ENCODE measurements around the gene QRICH1. TPM values are rescaled to one million over a fixed set of nuclear protein-coding genes. Genes with fewer than 3 reads are reported as not detected.

Gene QRICH1
- polyA plus RNA-seq, 3 donors = 9.3 to 150 (median 16.1) TPM

DNA sequence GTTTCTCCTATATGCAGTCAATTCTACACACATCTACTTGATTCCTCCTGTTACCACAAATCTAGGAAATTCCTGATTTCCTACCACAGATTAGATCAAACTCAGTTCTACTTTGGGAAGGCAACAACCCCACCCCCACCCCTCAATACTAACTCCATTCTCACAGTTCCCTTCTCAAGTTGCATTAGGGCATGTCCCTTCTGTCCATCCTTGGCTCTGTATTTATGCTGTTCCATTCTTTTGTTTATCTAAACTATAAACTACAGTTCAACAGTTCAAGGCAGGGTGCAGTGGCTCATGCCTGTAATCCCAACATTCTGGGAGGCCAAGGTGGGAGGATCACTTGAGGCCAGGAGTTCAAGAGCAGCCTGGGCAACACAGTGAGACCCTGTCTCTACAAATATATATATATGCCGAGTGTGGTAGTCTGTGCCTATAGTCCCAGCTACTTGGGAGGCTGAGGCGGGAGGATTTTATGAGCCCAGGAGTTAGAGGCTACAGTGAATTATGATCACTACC is 39.5 kb downstream of the QRICH1 start:
- Mint-ChIP-seq H3K36me3 (peaks cover 59 to 87% of the 10 kb centered on the region in 2 donors), H3K9me3 (no peaks in the 10 kb centered on the region)

DNA sequence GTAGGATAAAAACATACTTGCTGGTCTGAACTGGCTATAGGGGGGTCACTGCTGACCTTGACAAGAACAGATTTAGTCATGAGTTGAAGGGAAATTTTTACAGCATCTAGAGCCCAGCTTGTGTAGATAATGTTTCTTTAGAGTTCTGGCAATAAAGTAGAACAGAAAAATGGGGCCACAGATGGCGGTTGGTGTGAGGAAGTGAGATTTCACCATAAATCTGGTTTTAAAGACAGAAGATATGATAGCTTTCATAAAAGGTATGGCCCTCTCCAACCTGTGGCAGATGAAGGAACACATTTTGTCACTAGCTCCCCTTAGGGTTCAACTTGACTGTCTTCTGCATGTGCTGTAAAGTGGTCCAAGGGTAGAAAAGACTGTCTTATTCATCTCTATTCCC is 40.3 kb downstream of the QRICH1 start:
- peaks cover 59 to 82% of the 10 kb centered on the region in 2 donors for H3K36me3 Mint-ChIP-seq
- peaks cover 0 to 2% (median 0%) of the 10 kb centered on the region in 3 donors for H3K27me3 Mint-ChIP-seq (ENCODE audit: low read depth in 3 of 3)
- H3K4me3 Mint-ChIP-seq = no peak overlapping the region
- Histone ChIP-seq H3K27me3 (ENCODE audit: control insufficient read depth in 2 of 2, insufficient read depth in 2 of 2, low read length in 2 of 2) (no peaks in the 10 kb centered on the region), H3K9me3 (replicated peaks in 1 of 2; ENCODE audit: control insufficient read depth in 1 of 2, insufficient read depth in 1 of 2, low read length in 2 of 2) (no peaks in the 10 kb centered on the region), H3K27ac (ENCODE audit: low read depth in 1 of 2, low read length in 2 of 2) (no peak overlapping the region), H2AFZ (ENCODE audit: insufficient read depth, low read depth, low read length, poor library complexity, severe bottlenecking) (no peak overlapping the region), H3K4me3 (replicated peaks in 1 of 3; ENCODE audit: low read depth in 2 of 3, low read length in 3 of 3) (no peak overlapping the region), H3K4me2 (replicated peaks; ENCODE audit: extremely low read depth, low read length, poor library complexity, severe bottlenecking) (no peak overlapping the region), H3K36me3 (replicated peaks in 1 of 2; ENCODE audit: control insufficient read depth in 1 of 2, insufficient read depth in 2 of 2, low read length in 2 of 2) (peaks cover 55 to 90% of the 10 kb centered on the region in 2 donors), H3K79me2 (ENCODE audit: insufficient read depth, low read length) (peaks cover 23% of the 10 kb centered on the region), H4K20me1 (ENCODE audit: insufficient read depth, low read length) (peaks cover 44% of the 10 kb centered on the region), H3K4me1 (ENCODE audit: control insufficient read depth in 1 of 2, insufficient read depth in 2 of 2, low read length in 2 of 2) (no peaks in the 10 kb centered on the region), H3K9ac (ENCODE audit: insufficient read depth, low read length, poor library complexity, severe bottlenecking) (no peak overlapping the region)
- no peak for DNase-seq
- H3K9me3 Mint-ChIP-seq = no peaks in the 10 kb centered on the region
- H3K27ac Mint-ChIP-seq = no peak overlapping the region
- TF ChIP-seq, protein P1, sequence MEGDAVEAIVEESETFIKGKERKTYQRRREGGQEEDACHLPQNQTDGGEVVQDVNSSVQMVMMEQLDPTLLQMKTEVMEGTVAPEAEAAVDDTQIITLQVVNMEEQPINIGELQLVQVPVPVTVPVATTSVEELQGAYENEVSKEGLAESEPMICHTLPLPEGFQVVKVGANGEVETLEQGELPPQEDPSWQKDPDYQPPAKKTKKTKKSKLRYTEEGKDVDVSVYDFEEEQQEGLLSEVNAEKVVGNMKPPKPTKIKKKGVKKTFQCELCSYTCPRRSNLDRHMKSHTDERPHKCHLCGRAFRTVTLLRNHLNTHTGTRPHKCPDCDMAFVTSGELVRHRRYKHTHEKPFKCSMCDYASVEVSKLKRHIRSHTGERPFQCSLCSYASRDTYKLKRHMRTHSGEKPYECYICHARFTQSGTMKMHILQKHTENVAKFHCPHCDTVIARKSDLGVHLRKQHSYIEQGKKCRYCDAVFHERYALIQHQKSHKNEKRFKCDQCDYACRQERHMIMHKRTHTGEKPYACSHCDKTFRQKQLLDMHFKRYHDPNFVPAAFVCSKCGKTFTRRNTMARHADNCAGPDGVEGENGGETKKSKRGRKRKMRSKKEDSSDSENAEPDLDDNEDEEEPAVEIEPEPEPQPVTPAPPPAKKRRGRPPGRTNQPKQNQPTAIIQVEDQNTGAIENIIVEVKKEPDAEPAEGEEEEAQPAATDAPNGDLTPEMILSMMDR (IDR thresholded peaks at IDR 0.05) = no peak
- WGBS (ENCODE audit: insufficient coverage) = 20% methylated on average over 1 of the region's 1 CpG
- no peaks in the 10 kb centered on the region for H3K4me1 Mint-ChIP-seq
- intact Hi-C loops (cut with micrococcal nuclease) = no loop called here

More for the DNA sequence above, 39.5 kb downstream of the QRICH1 start:
- no peak overlapping the region for H3K4me2 ChIP-seq (replicated peaks; ENCODE audit: extremely low read depth, low read length, poor library complexity, severe bottlenecking)
- no peak overlapping the region for H2AFZ ChIP-seq (ENCODE audit: insufficient read depth, low read depth, low read length, poor library complexity, severe bottlenecking)
- peaks cover 0 to 2% (median 0%) of the 10 kb centered on the region in 3 donors for H3K27me3 Mint-ChIP-seq (ENCODE audit: low read depth in 3 of 3)
- H3K27ac Mint-ChIP-seq = peak overlapping the region in 2 of 7 donors; percentile 15 to 27
- H3K9ac ChIP-seq (ENCODE audit: insufficient read depth, low read length, poor library complexity, severe bottlenecking) = no peak overlapping the region
- peaks cover 51 to 85% of the 10 kb centered on the region in 2 donors for H3K36me3 ChIP-seq (replicated peaks in 1 of 2; ENCODE audit: control insufficient read depth in 1 of 2, insufficient read depth in 2 of 2, low read length in 2 of 2)
- TF ChIP-seq, protein P1 (IDR thresholded peaks at IDR 0.05) = no peak
- peaks cover 45% of the 10 kb centered on the region for H4K20me1 ChIP-seq (ENCODE audit: insufficient read depth, low read length)
- peak overlapping the region in 1 of 2 donors; percentile 17 for H3K27ac ChIP-seq (ENCODE audit: low read depth in 1 of 2, low read length in 2 of 2)
- WGBS (ENCODE audit: insufficient coverage) = no CpG with 5 or more reads among the region's 2 CpGs
- no peak overlapping the region for H3K4me3 ChIP-seq (replicated peaks in 1 of 3; ENCODE audit: low read depth in 2 of 3, low read length in 3 of 3)
- no peaks in the 10 kb centered on the region for H3K27me3 ChIP-seq (ENCODE audit: control insufficient read depth in 2 of 2, insufficient read depth in 2 of 2, low read length in 2 of 2)
- no peaks in the 10 kb centered on the region for H3K4me1 Mint-ChIP-seq
- H3K9me3 ChIP-seq (replicated peaks in 1 of 2; ENCODE audit: control insufficient read depth in 1 of 2, insufficient read depth in 1 of 2, low read length in 2 of 2) = no peaks in the 10 kb centered on the region
- H3K79me2 ChIP-seq (ENCODE audit: insufficient read depth, low read length) = peaks cover 23% of the 10 kb centered on the region
- no peak overlapping the region for H3K4me3 Mint-ChIP-seq
- intact Hi-C loops (cut with micrococcal nuclease) = no loop called here
- no peak for DNase-seq
- H3K4me1 ChIP-seq (ENCODE audit: control insufficient read depth in 1 of 2, insufficient read depth in 2 of 2, low read length in 2 of 2) = no peaks in the 10 kb centered on the region

All from CD14-positive monocyte (primary cell).